ENCODE data around the gene LDLRAD2.

DNA sequence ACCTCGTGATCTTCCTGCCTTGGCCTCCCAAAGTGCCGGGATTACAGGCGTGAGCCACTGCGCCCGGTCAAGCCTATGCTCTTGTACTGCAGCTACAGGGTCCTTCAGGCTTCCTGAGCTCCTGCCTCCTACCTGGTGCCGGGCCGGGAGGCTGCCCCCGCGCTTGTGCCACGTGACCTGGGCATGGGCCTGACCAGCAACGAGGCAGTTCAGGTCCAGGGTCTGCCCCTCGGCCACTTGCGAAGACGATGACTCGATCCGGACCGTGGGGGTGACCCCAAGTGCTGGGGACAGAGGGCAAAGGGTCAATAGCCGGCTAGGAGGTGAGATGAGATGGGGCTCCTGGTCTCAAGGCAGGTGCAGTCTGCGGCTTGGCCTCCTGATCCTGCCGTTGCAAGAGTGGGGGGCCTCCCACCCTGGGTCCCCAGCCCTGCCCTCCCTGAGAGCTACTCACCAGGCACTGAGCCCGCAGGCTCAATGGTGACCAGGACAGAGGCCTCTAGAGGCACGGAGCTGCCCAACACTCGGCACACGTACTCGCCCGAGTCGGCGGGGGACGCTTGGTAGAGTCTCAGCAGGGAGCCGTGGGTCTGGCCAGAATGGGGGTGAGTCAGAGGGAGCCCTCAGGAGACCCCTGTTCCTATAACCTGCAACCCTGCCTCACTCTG, 38.0 kb downstream of the LDLRAD2 start:
- TF ChIP-seq, protein P1, sequence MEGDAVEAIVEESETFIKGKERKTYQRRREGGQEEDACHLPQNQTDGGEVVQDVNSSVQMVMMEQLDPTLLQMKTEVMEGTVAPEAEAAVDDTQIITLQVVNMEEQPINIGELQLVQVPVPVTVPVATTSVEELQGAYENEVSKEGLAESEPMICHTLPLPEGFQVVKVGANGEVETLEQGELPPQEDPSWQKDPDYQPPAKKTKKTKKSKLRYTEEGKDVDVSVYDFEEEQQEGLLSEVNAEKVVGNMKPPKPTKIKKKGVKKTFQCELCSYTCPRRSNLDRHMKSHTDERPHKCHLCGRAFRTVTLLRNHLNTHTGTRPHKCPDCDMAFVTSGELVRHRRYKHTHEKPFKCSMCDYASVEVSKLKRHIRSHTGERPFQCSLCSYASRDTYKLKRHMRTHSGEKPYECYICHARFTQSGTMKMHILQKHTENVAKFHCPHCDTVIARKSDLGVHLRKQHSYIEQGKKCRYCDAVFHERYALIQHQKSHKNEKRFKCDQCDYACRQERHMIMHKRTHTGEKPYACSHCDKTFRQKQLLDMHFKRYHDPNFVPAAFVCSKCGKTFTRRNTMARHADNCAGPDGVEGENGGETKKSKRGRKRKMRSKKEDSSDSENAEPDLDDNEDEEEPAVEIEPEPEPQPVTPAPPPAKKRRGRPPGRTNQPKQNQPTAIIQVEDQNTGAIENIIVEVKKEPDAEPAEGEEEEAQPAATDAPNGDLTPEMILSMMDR (IDR thresholded peaks at IDR 0.05), result no peak
- no peak for TF ChIP-seq POLR2A (IDR thresholded peaks at IDR 0.05)
